Measurements from ENCODE around the gene ODF2.

Gene ODF2

GRCh38 chr9:128409450-128409849 lies 46.4 kb upstream of the ODF2 start:
- H3K36me3 ChIP-seq (ENCODE audit: insufficient read depth, low read length) = no peaks in the 10 kb centered on the region
- no peak overlapping the region for H3K9ac ChIP-seq (ENCODE audit: low read depth, low read length)
- no peak for ATAC-seq (ENCODE audit: insufficient read depth, low read depth)
- H3K4me2 ChIP-seq (ENCODE audit: insufficient read depth, low read length) = no peak overlapping the region
- no peaks in the 10 kb centered on the region for H3K9me3 ChIP-seq (ENCODE audit: insufficient read depth, low read length, severe bottlenecking)
- no peaks in the 10 kb centered on the region for H4K20me1 ChIP-seq (ENCODE audit: insufficient read depth, low read length)
- TF ChIP-seq CTCF (IDR thresholded peaks at IDR 0.05; ENCODE audit: borderline replicate concordance, extremely low read depth, low read length, poor library complexity, severe bottlenecking) (no peak), EZH2 (IDR thresholded peaks at IDR 0.05; ENCODE audit: borderline replicate concordance, low read depth, low read length, severe bottlenecking) (no peak)
- no peaks in the 10 kb centered on the region for H3K27me3 ChIP-seq (ENCODE audit: insufficient read depth, low read length, poor library complexity)
- no peak overlapping the region for H3K27ac ChIP-seq (ENCODE audit: low read length)
- H2AFZ ChIP-seq (ENCODE audit: low read depth, low read length) = no peak overlapping the region
- no peak overlapping the region for H3K4me3 ChIP-seq (ENCODE audit: low read depth in 1 of 2, low read length in 2 of 2)
- no peak for DNase-seq
- H3K79me2 ChIP-seq (ENCODE audit: insufficient read depth, low read length) = no peaks in the 10 kb centered on the region
- H3K4me1 ChIP-seq (ENCODE audit: insufficient read depth, low read length) = no peaks in the 10 kb centered on the region

- TF ChIP-seq CTCF (IDR thresholded peaks at IDR 0.05; ENCODE audit: borderline replicate concordance, extremely low read depth, low read length, poor library complexity, severe bottlenecking) (peak; percentile 10), EZH2 (IDR thresholded peaks at IDR 0.05; ENCODE audit: borderline replicate concordance, low read depth, low read length, severe bottlenecking) (no peak)
- H3K27me3 ChIP-seq (ENCODE audit: insufficient read depth, low read length, poor library complexity) = no peaks in the 10 kb centered on the region
- H3K9ac ChIP-seq (ENCODE audit: low read depth, low read length) = no peak overlapping the region
- H3K27ac ChIP-seq (ENCODE audit: low read length) = no peak overlapping the region
- H3K4me3 ChIP-seq (ENCODE audit: low read depth in 1 of 2, low read length in 2 of 2) = no peak overlapping the region
- no peaks in the 10 kb centered on the region for H3K9me3 ChIP-seq (ENCODE audit: insufficient read depth, low read length, severe bottlenecking)
- H2AFZ ChIP-seq (ENCODE audit: low read depth, low read length) = no peak overlapping the region
- ATAC-seq (ENCODE audit: insufficient read depth, low read depth) (no peak), DNase-seq (no peak)
- no peaks in the 10 kb centered on the region for H3K79me2 ChIP-seq (ENCODE audit: insufficient read depth, low read length)
- H4K20me1 ChIP-seq (ENCODE audit: insufficient read depth, low read length) = no peaks in the 10 kb centered on the region
- no peaks in the 10 kb centered on the region for H3K36me3 ChIP-seq (ENCODE audit: insufficient read depth, low read length)
- H3K4me1 ChIP-seq (ENCODE audit: insufficient read depth, low read length) = no peaks in the 10 kb centered on the region
- H3K4me2 ChIP-seq (ENCODE audit: insufficient read depth, low read length) = no peak overlapping the region
Observed at GRCh38 chr9:128409978-128410377, 45.8 kb upstream of the ODF2 start.

- H3K4me3 ChIP-seq (ENCODE audit: low read depth in 1 of 2, low read length in 2 of 2) = no peak overlapping the region
- H3K27me3 ChIP-seq (ENCODE audit: insufficient read depth, low read length, poor library complexity) = peaks cover 3% of the 10 kb centered on the region
- no peaks in the 10 kb centered on the region for H3K4me1 ChIP-seq (ENCODE audit: insufficient read depth, low read length)
- no peaks in the 10 kb centered on the region for H3K36me3 ChIP-seq (ENCODE audit: insufficient read depth, low read length)
- no peaks in the 10 kb centered on the region for H4K20me1 ChIP-seq (ENCODE audit: insufficient read depth, low read length)
- TF ChIP-seq EZH2 (IDR thresholded peaks at IDR 0.05; ENCODE audit: borderline replicate concordance, low read depth, low read length, severe bottlenecking) (no peak), CTCF (IDR thresholded peaks at IDR 0.05; ENCODE audit: borderline replicate concordance, extremely low read depth, low read length, poor library complexity, severe bottlenecking) (no peak)
- no peak overlapping the region for H2AFZ ChIP-seq (ENCODE audit: low read depth, low read length)
- H3K4me2 ChIP-seq (ENCODE audit: insufficient read depth, low read length) = no peak overlapping the region
- ATAC-seq (ENCODE audit: insufficient read depth, low read depth) = no peak
- no peaks in the 10 kb centered on the region for H3K9me3 ChIP-seq (ENCODE audit: insufficient read depth, low read length, severe bottlenecking)
- H3K27ac ChIP-seq (ENCODE audit: low read length) = no peak overlapping the region
- H3K79me2 ChIP-seq (ENCODE audit: insufficient read depth, low read length) = no peaks in the 10 kb centered on the region
- H3K9ac ChIP-seq (ENCODE audit: low read depth, low read length) = no peak overlapping the region
- no peak for DNase-seq
Observed at GRCh38 chr9:128411364-128412119, 44.3 kb upstream of the ODF2 start.

Data from DND-41 (cell line).